Spleen (tissue), 7 donors: ENCODE results near the gene CTBP1.

ENCODE experiments used
- POLR2A ChIP-seq, 3 donors: fragments of 450-650 bp; IDR thresholded peaks; one replicate each; pipeline ENCODE4 v1.5.1; 2017; ENCODE audit warnings: antibody characterized with exemption in 3 of 3, mild to moderate bottlenecking in 1 of 3
- POLR2AphosphoS5 ChIP-seq, 3 donors: sonication (generic); formaldehyde crosslinking; IDR thresholded peaks; one replicate each; pipeline ENCODE4 v1.5.1; 2017; ENCODE audit warnings: antibody characterized with exemption in 3 of 3
- TF ChIP-seq, protein P1 (sequence below), 11 experiments: fragments of 200-600 bp in 7 of 11; fragments of 450-650 bp in 4 of 11; sonication (generic) in 4 of 11; IDR thresholded peaks in 8 of 11; conservative IDR thresholded peaks in 3 of 11; 1 replicate in 7 of 11; 2 replicates in 4 of 11; pipeline versions ENCODE4 v1.4.0 to v1.8.0; 2016 to 2021; ENCODE audit warnings: antibody characterized with exemption in 11 of 11, inconsistent platforms in 4 of 11, mild to moderate bottlenecking in 1 of 11
- donor health status: DM: no; HTN: no; CAD: no; lungs with moderate emphysema.
- donor health status: DM: no; HTN: no; CAD: no.
- donor health status: DM: no; HTN: no; CAD: no.

DNA sequence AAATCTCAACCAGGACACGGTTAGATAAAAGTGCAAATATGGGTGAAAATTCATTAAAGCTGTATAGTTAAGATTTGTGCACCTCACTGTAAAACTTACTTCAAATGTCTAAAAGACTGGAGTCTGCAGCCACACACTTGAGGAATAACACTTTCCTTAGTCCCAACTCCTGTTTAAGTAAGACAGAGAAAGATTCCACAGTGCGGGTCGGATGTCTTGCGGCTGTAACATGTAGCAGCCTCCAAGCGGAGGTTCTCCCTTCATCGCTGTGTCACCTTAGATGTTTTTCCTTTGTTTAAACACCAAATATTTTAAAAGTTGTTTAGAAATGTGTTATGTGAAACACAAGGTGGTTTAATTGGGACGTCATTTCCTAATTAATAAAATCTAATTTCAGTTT, 39.9 kb upstream of the CTBP1 start:
- TF ChIP-seq POLR2AphosphoS5 (IDR thresholded peaks at IDR 0.05) (no peak), POLR2A (IDR thresholded peaks at IDR 0.05) (no peak)
- TF ChIP-seq, protein P1, sequence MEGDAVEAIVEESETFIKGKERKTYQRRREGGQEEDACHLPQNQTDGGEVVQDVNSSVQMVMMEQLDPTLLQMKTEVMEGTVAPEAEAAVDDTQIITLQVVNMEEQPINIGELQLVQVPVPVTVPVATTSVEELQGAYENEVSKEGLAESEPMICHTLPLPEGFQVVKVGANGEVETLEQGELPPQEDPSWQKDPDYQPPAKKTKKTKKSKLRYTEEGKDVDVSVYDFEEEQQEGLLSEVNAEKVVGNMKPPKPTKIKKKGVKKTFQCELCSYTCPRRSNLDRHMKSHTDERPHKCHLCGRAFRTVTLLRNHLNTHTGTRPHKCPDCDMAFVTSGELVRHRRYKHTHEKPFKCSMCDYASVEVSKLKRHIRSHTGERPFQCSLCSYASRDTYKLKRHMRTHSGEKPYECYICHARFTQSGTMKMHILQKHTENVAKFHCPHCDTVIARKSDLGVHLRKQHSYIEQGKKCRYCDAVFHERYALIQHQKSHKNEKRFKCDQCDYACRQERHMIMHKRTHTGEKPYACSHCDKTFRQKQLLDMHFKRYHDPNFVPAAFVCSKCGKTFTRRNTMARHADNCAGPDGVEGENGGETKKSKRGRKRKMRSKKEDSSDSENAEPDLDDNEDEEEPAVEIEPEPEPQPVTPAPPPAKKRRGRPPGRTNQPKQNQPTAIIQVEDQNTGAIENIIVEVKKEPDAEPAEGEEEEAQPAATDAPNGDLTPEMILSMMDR (IDR thresholded peaks at IDR 0.05 in 8 of 11, conservative IDR thresholded peaks at IDR 0.05 in 3 of 11): no peak
